ENCODE measurements around the gene FLII. TPM values are rescaled to one million over a fixed set of nuclear protein-coding genes. Genes with fewer than 3 reads are reported as not detected.

Gene FLII
- total RNA-seq, 1 experiment from 2014 or later, result 264 TPM

- no peaks in the 10 kb centered on the region for H3K9me2 ChIP-seq (ENCODE audit: insufficient read depth)
- H4K20me1 ChIP-seq (ENCODE audit: insufficient read depth), result no peaks in the 10 kb centered on the region
- peaks cover 33 to 43% of the 10 kb centered on the region in 2 experiments for H3K4me1 ChIP-seq (ENCODE audit: control insufficient read depth in 1 of 2, insufficient read depth in 2 of 2, low read length in 2 of 2)
- H3K27me3 ChIP-seq (ENCODE audit: insufficient read depth, low read length), result no peaks in the 10 kb centered on the region
- ChIA-PET CTCF (interaction anchor here (0.7 kb wide), 1 partner anchor 42 kb away, joined by 6 read pairs; no protein-coding TSS in a partner anchor), POLR2A (interaction anchor here (0.6 to 1.8 kb wide), 2 partner anchors 10 to 12 kb away, joined by 3 to 5 read pairs; no protein-coding TSS in a partner anchor), RAD21 (ENCODE audit: low non-redundant PET in 1 of 2, low total read pairs in 2 of 2, uncharacterized antibody in 2 of 2, unreplicated experiment in 2 of 2) (interaction anchor here in 1 of 2 experiments (0.5 kb wide), 1 partner anchor 101 kb away, joined by 4 read pairs; no protein-coding TSS in a partner anchor)
- peaks cover 53% of the 10 kb centered on the region for H3K79me2 ChIP-seq (ENCODE audit: insufficient read depth, low read length)
- ATAC-seq (peak; percentile 16), DNase-seq (ENCODE audit: low read depth, low spot score) (peak; percentile 56)
- no TSS peak for BruUV-seq (replicated peaks)
- H3K4me2 ChIP-seq (ENCODE audit: low read length), result peak overlapping the region; percentile 99
- no peaks in the 10 kb centered on the region for H3K9me3 ChIP-seq (ENCODE audit: control insufficient read depth in 1 of 2, insufficient read depth in 1 of 2, low read depth in 1 of 2, low read length in 2 of 2)
- intact Hi-C loops (cut with micrococcal nuclease), result loop anchor here (2.0 to 5.0 kb wide), 2 partner anchors 35 to 53 kb away; partner anchors contain the start of genes LLGL1 and TOP3A
- TF ChIP-seq CEBPB (IDR thresholded peaks at IDR 0.05; ENCODE audit: low read depth) (no peak), MAX (IDR thresholded peaks at IDR 0.05) (peak; percentile 59), SIN3A (IDR thresholded peaks at IDR 0.05; ENCODE audit: low read depth) (peak; percentile 71; the same call in 1 of the 2 replicates), POLR2A (IDR thresholded peaks at IDR 0.05; ENCODE audit: borderline replicate concordance, extremely low read depth, insufficient read depth, insufficient read length) (no peak)
- H3K27ac ChIP-seq (ENCODE audit: low read depth, low read length), result peak overlapping the region; percentile 94
- peak overlapping the region; percentile 86 for H3K9ac ChIP-seq (ENCODE audit: low read length)
- H2AFZ ChIP-seq (ENCODE audit: low read depth, low read length, poor library complexity, severe bottlenecking), result no peak overlapping the region
- H3K4me3 ChIP-seq (replicated peaks in 1 of 2; ENCODE audit: low read depth in 1 of 2, low read length in 2 of 2), result peak overlapping the region; percentile 55 to 86
- H3K36me3 ChIP-seq (ENCODE audit: control insufficient read depth in 1 of 2, insufficient read depth in 2 of 2, low read length in 2 of 2), result peaks cover 6 to 22% of the 10 kb centered on the region in 2 experiments; a peak in 3 of 4 replicates
Measured at GRCh38 chr17:18259621-18260331, 1.2 kb upstream of the FLII start.

- H3K9me3 ChIP-seq (ENCODE audit: control insufficient read depth in 1 of 2, insufficient read depth in 1 of 2, low read depth in 1 of 2, low read length in 2 of 2), result no peaks in the 10 kb centered on the region
- ChIA-PET CTCF (no interaction called here), RAD21 (ENCODE audit: low non-redundant PET in 1 of 2, low total read pairs in 2 of 2, uncharacterized antibody in 2 of 2, unreplicated experiment in 2 of 2) (no interaction called here), POLR2A (no interaction called here)
- H3K9me2 ChIP-seq (ENCODE audit: insufficient read depth), result no peaks in the 10 kb centered on the region
- H3K4me3 ChIP-seq (replicated peaks in 1 of 2; ENCODE audit: low read depth in 1 of 2, low read length in 2 of 2), result peak overlapping the region; percentile 87 to 92
- peaks cover 12 to 27% of the 10 kb centered on the region in 2 experiments for H3K36me3 ChIP-seq (ENCODE audit: control insufficient read depth in 1 of 2, insufficient read depth in 2 of 2, low read length in 2 of 2)
- peak overlapping the region; percentile 88 for H3K4me2 ChIP-seq (ENCODE audit: low read length)
- intact Hi-C loops (cut with micrococcal nuclease), result no loop called here
- TF ChIP-seq ELF1 (IDR thresholded peaks at IDR 0.05; ENCODE audit: borderline replicate concordance, low read depth) (no peak), CEBPB (IDR thresholded peaks at IDR 0.05; ENCODE audit: low read depth) (no peak), POLR2AphosphoS5 (IDR thresholded peaks at IDR 0.05; ENCODE audit: low read depth, low read length) (peak; percentile 64; the same call in 1 of the 2 replicates), YY1 (IDR thresholded peaks at IDR 0.05; ENCODE audit: extremely low read depth, insufficient replicate concordance, low read depth, low read length) (peak; percentile 53), MAX (IDR thresholded peaks at IDR 0.05) (peak; percentile 29; the same call in 1 of the 2 replicates), EZH2phosphoT487 (IDR thresholded peaks at IDR 0.05; ENCODE audit: borderline replicate concordance) (no peak), EZH2 (IDR thresholded peaks at IDR 0.05) (no peak), EGR1 (IDR thresholded peaks at IDR 0.05; ENCODE audit: low read depth) (no peak)
- ATAC-seq (peak; percentile 54), DNase-seq (ENCODE audit: low read depth, low spot score) (no peak)
- peak overlapping the region; percentile 94 for H3K9ac ChIP-seq (ENCODE audit: low read length)
- peak overlapping the region; percentile 96 for H3K27ac ChIP-seq (ENCODE audit: low read depth, low read length)
- H3K27me3 ChIP-seq (ENCODE audit: insufficient read depth, low read length), result no peaks in the 10 kb centered on the region
- BruUV-seq (replicated peaks), result no TSS peak
- peaks cover 56% of the 10 kb centered on the region for H3K79me2 ChIP-seq (ENCODE audit: insufficient read depth, low read length)
- H4K20me1 ChIP-seq (ENCODE audit: insufficient read depth), result no peaks in the 10 kb centered on the region
- no peak overlapping the region for H2AFZ ChIP-seq (ENCODE audit: low read depth, low read length, poor library complexity, severe bottlenecking)
- peaks cover 33 to 43% of the 10 kb centered on the region in 2 experiments for H3K4me1 ChIP-seq (ENCODE audit: control insufficient read depth in 1 of 2, insufficient read depth in 2 of 2, low read length in 2 of 2)
Measured at GRCh38 chr17:18257982-18258355, 569 bp downstream of the FLII start.

All from HCT116 (cell line).